ENCODE data around the gene RRBP1.

The RRBP1 gene

GRCh38 chr20:17610566-17611289 lies 71.3 kb downstream of the RRBP1 start:
- DNase-seq (ENCODE audit: low spot score) = no peak

DNA sequence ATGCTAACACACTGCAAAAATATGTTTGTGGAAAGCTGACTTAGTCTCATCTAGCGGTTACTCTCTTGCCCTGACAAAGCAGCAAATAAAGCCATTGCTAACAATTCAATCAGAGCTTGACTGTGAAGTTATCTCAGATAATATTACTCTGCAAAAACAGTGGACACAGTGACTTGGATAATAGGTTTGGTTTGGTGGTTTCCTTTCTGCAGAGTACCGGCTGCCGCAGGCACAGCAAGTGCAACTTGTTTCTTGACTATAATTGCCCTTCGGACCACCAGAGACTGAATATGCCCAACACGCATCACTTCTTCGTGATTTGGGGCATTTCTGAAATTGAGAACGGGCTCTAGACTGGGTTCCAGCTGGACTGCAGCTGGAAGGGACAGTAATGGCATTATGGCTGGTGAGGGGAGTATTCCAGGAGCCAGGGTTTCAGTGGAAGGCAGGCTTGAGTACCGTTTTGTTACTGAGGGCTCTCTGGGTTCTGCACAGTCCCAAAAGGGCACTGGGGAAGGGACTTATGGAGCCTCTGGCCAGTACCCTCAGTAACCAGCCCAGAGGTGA lies 72.1 kb downstream of the RRBP1 start:
- DNase-seq (ENCODE audit: low spot score) = no peak

DNA sequence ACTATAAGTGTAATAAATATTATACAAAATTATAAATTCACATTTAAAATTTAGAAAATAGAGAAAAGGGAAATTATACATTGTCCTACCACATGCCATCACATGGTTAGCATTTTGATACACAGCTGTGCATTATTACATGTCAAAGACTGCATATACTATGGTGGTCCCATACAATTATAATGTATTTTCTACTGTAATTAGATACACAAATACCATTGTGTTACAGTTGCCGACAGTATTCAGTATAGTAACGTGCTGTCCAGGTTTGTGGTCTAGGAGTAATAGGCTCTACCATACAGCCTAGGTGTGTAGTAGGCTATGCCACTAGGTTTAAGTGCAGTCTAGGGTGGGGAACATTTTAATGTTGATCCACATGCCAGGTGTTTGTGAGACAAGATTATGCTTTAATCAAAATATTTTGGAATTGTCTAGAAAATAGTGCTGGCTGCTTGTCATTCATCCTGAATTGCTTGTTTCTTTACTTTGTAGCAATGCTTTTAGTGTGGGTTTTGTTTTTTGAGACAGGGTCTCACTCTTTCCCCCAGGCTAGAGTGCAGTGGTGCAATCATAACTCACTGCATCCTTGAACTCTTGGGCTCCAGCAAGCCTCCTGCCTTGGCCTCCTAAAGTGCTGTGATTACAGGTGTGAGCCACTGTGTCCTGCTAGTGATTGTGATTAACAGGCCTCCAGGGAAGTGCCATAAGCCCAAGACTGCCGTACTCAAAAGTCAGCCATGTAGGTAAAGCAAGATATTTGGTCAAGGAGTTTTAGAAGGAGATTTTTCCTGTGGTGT lies 73.1 kb downstream of the RRBP1 start:
- no peak for DNase-seq (ENCODE audit: low spot score)

- no peak for DNase-seq (ENCODE audit: low spot score)
These were observed 76.0 kb downstream of the RRBP1 start for GRCh38 chr20:17606001-17606400.

DNA sequence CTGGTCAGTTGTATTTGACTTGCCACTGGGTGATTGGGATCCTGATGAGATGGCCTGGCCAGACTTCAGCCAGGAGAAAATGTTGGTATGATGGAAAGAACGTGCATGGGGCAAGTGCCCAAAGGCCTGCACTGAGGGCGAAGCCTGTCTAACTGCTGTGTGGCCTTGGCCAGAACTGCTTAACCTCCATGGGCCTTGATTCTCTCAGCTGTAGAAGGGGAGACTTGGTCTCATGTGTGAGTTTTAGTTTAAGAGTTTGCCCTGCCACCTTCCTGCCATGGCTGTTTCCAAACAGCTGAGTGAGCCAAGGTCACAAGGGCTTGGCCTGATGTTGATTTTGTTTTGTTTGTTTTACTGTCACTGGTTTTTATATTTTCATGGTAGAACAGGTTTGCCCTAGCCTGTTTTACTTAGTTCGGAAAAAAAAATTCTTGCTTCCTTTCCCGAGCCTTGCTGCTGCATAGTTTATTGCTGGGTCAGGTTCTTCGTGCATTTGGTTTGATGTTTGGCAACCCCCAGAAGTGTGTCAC lies 76.8 kb downstream of the RRBP1 start:
- DNase-seq (ENCODE audit: low spot score) = no peak

DNA sequence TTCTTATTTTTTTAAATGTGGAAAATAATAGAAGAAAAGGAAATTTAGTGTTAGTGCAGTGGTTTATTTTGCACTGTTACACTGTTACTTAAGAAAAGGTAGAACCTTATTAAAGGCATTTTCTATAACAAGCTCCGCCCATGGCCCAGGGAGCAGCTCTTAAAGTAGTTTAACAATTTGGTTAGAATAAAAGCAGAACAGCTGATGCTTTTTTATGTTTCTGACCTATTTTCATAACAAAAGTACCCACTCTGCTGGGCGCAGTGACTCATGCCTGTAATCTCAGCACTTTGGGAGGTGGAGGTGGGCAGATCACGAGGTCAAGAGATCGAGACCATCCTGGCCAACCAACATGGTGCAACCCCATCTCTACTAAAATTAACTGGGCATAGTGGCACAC lies 79.5 kb downstream of the RRBP1 start:
- no peak for DNase-seq (ENCODE audit: low spot score)

DNA sequence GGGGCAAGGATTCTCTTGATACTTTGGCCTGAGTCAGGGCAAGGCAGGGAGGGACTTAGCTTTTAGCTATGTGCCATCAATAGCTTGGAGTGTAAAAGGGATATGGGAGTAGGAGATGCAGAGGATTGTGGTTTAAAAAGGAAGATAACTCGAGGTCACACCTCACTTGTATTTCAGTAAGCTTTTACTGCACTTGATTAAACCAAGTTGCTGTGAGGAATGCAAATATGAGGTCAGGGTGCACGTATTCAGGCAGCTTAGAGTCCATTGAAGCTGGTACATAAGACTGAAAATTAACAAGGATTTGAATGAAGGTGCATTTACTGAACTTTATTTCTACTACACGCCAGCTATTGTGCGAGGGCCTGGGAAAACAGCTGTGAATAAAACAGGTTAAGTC lies 80.1 kb downstream of the RRBP1 start:
- no peak for DNase-seq (ENCODE audit: low spot score)

- no peak for DNase-seq (ENCODE audit: low spot score)
These were observed 84.0 kb downstream of the RRBP1 start for GRCh38 chr20:17598013-17598550.

DNA sequence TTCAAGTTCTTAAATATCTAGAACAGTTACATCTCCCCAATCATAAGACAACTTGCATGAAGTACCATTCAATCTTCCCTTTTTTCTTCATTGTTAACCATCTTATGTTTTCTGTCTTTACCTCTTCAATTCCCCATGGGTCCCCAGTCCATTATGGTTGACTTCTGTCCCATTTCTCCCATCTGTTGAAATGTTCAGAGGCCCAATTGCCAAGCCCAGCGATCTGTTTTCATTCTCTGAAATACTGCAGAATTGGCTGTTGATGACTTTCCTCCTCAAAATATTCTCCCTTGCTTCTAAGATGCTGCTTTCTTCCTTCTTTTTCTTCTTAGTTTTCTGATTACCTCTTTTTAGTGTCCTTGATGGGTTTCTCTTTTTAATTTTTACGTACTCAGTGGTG lies 86.2 kb downstream of the RRBP1 start:
- DNase-seq (ENCODE audit: low spot score) = no peak

DNA sequence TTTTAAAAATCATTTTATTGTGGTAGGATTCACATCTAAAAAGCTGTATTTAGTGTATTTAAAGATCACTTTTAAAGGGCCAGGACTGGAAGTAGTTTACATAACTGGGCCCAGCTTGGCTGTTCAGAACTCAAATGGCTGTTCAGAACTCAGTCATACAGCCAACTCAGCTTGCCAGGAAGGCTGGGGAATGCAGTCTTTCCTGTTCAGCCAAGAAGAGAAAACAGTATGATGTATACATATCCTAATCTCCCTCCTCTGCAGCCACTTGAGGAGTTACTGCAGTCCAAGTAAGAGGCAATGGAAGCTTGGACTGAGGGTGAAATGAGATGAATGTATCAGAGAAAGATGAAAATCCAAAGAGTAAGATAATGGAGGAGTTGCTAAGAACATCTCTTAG lies 87.6 kb downstream of the RRBP1 start:
- no peak for DNase-seq (ENCODE audit: low spot score)

GRCh38 chr20:17593902-17594301 lies 88.1 kb downstream of the RRBP1 start:
- no peak for DNase-seq (ENCODE audit: low spot score)

GRCh38 chr20:17590245-17590644 lies 91.8 kb downstream of the RRBP1 start:
- no peak for DNase-seq (ENCODE audit: low spot score)

- no peak for DNase-seq (ENCODE audit: low spot score)
These were observed 92.7 kb downstream of the RRBP1 start for GRCh38 chr20:17589161-17589834.

DNA sequence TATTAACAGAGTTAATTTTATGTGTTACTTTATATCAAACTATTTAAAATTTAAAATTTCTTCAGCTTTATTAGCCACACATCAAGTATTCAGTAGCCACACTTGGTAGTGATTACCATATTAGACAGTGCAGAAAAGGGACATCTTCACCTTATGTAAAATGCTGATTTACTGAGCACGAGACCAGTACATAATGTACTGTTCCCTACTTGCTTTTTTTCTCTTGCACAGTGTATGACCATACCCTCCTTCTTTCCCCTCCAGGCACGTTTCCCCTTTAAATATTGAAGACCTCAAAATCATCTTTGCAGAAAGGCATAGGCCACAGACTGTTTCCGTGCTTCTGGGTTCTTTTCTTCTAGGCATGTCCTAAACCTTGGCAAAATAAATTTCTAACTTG lies 94.2 kb downstream of the RRBP1 start:
- no peak for DNase-seq (ENCODE audit: low spot score)

DNA sequence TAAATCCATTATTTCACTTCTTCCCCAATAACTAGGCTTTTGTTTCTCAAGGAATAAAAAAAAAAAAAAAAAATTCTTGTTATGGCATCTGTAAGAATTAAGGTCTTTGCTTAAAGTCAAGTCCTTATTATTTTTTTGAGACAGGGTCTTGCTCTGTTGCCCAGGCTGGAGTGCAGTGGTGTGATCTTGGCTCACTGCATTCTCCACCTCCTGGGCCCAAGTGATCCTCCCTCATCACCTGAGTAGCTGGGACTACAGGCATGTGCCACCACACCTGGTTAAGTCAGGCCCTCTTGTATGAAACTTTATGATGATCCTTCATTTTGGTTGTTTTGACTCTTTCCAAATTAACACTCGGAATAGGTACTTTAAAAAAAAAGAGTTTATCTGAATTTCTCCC lies 94.9 kb downstream of the RRBP1 start:
- no peak for DNase-seq (ENCODE audit: low spot score)

DNA sequence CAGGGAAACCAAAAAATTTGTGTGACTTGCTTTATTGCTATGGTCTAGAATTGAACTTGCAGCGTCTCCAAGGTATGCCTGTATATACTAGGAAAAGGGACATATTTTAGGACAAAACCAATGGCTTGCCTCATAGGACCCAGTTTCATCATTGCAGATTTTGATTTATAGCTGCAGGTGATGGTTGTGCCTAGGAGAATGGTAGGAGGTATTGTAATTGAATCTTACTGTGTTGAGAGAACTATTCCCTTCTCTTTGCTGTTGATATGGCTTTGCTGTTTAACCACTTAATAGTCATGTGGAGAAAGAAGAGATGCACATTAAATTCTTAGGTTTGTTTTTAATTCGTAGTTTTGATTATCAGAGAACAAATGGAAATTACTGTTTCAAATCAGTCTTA lies 95.8 kb downstream of the RRBP1 start:
- DNase-seq (ENCODE audit: low spot score) = no peak

- DNase-seq (ENCODE audit: low spot score) = no peak
These were observed 97.4 kb downstream of the RRBP1 start for GRCh38 chr20:17584689-17585088.

GRCh38 chr20:17583126-17583525 lies 98.9 kb downstream of the RRBP1 start:
- no peak for DNase-seq (ENCODE audit: low spot score)

GRCh38 chr20:17580895-17581294 lies 101.1 kb downstream of the RRBP1 start:
- no peak for DNase-seq (ENCODE audit: low spot score)

DNA sequence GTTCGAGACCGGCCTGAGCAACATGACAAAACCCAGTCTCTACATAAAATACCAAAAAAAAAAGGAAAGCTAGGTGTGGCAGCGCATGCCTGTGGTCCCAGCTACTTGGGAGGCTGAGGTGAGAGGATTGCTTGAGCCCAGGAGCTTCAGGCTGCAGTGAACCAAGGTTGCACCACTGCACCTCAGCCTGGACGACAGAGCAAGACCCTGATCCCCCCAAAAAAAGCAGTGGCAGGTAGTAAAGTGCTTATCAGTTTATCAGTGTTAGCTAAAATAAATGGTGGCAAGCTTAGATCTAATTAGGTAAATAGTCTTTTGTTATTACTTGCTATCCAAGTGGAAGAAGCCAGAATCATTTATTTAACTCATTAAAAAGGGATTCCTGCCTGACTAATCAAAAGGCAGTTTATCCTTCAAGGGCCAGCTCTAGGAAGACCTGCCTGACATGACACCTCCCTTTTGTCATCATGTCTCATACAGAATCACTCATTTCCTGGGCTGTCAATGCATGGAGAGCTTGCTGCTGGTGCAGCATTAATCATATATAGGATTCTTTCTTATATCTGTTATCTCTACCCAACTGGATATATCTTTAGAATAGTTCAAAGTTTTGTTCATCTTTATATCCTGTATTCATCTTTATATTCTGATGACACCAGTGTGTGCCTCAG lies 102.5 kb downstream of the RRBP1 start:
- DNase-seq (ENCODE audit: low spot score) = no peak

- no peak for DNase-seq (ENCODE audit: low spot score)
These were observed 105.8 kb downstream of the RRBP1 start for GRCh38 chr20:17576215-17576614.

Measured in SK-N-DZ (cell line).